HG03521 (cell line): ENCODE results near the gene RASD2.

Experiments used
- ATAC-seq: cut with Tn5 transposase; IDR thresholded peaks from one replicate; pipeline ENCODE4 v1.9.1; 2021; ENCODE audit warnings: mild to moderate bottlenecking, moderate library complexity; ENCODE audit not compliant: unreplicated experiment

RASD2 gene

DNA sequence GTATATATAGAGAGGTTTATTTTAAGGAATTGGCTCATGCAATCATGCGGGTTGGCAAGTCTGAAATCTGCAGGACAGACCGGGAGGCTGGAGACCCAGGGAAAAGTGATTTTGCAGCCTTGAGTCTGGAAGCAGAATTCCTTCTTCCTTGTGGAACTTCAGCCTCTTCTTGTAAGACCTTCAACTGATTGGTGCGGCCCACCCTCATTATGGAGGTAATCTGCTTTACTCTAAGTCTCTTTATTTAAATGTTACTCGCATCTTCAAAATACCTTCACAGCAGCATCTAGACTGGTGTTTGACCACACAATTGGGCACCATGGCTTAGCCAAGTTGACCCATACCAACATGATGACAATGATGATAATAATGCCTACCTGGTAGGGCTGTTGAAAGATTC, 58.7 kb downstream of the RASD2 start:
- no peak for ATAC-seq

DNA sequence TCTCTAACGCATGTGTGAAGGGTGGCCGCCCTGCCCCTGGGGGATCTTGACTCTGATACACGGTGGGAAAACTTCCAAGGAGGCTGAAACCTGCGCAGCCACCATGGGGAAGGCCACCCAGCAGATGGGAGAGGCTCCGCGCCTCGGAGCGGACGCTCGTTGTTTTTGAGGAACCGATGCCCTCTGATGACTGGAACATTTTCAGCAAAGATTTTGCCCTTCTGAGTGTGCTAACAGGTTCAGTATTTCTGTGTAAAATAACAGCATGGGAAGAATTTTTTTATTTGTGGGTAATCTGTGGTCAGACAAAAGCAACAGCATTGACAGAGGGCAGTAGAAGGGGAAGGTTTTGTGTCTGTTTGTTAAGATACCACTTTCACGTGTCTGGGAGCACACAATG, 59.8 kb downstream of the RASD2 start:
- no peak for ATAC-seq

- ATAC-seq = no peak
These were observed 60.5 kb downstream of the RASD2 start for GRCh38 chr22:35601013-35601580.

DNA sequence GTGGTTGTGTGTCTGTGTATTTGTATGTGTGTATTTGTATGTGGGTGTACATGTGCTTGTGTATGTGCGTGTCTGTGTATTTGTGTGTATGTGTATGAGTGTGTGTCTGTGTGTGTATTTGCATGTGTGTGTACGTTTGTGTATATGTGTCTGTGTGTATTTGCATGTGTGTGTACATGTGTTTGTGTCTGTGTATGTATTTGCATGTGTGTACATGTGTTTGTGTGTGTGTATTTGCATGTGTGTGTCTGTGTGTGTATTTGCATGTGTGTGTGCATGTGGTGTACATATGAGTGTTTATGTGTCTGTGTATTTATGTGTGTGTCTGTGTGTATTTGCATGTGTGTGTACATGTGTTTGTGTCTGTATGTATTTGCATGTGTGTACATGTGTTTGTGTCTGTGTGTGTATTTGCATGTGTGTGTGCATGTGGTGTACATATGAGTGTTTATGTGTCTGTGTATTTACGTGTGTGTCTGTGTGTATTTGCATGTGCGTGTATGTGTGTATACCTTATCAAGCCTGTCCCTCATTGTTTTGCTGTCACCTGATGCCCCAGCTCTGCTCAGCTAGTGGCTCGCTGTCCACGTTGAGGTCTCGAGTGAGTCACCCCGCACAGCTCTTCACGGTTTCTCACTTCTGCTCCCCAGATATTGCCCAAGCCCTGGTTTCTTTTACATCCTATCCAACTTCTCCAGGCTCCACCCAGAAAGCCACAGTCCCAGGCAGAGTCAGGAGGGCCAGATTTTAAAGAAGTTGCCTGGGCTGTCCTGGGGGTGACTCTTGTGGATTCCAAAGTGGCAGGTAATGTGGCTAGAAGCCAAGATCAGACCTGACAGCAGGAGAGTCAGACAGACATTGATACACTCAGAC, 61.3 kb downstream of the RASD2 start:
- no peak for ATAC-seq
